HepG2 (cell line): ENCODE results near the gene PSMB2. TPM values are rescaled to one million over a fixed set of nuclear protein-coding genes. Genes with fewer than 3 reads are reported as not detected.

Experiments
- AHR ChIP-seq: IDR thresholded peaks from 2 replicates; pipeline ENCODE4 v1.6.1; 2018; ENCODE audit warnings: missing genetic modification reagents, missing compliant biosample characterization
- ATRX ChIP-seq: sonication (generic); formaldehyde crosslinking; IDR thresholded peaks from 2 replicates; pipeline ENCODE4 v1.4.0; 2020; ENCODE audit warnings: missing genetic modification reagents, borderline replicate concordance
- KAT7 ChIP-seq: IDR thresholded peaks from 2 replicates; pipeline ENCODE4 v1.6.1; 2018; ENCODE audit warnings: borderline replicate concordance, missing compliant biosample characterization
- KLF13 ChIP-seq: sonication (generic); formaldehyde crosslinking; IDR thresholded peaks from 2 replicates; pipeline ENCODE4 v1.4.0; 2020; ENCODE audit warnings: mild to moderate bottlenecking, missing genetic modification reagents
- KMT2B ChIP-seq: IDR thresholded peaks from 2 replicates; pipeline ENCODE4 v1.6.1; 2016; ENCODE audit warnings: missing genetic modification reagents, missing compliant biosample characterization
- MAFG ChIP-seq: sonication (generic); formaldehyde crosslinking; IDR thresholded peaks from 2 replicates; pipeline ENCODE4 v1.5.1; 2020; ENCODE audit warnings: mild to moderate bottlenecking, missing genetic modification reagents
- MEF2D ChIP-seq: sonication (generic); formaldehyde crosslinking; IDR thresholded peaks from 2 replicates; pipeline ENCODE4 v1.5.1; 2020; ENCODE audit warnings: mild to moderate bottlenecking, missing genetic modification reagents
- NAIF1 ChIP-seq: sonication (generic); formaldehyde crosslinking; IDR thresholded peaks from 2 replicates; pipeline ENCODE4 v1.5.0; 2020; ENCODE audit warnings: mild to moderate bottlenecking, missing genetic modification reagents, borderline replicate concordance
- PLSCR1 ChIP-seq: sonication (generic); formaldehyde crosslinking; IDR thresholded peaks from 2 replicates; pipeline ENCODE4 v1.5.0; 2020; ENCODE audit warnings: missing genetic modification reagents, mild to moderate bottlenecking, borderline replicate concordance
- POGK ChIP-seq: sonication (generic); formaldehyde crosslinking; conservative IDR thresholded peaks from 2 replicates; pipeline ENCODE4 v1.8.0; 2022; ENCODE audit warnings: mild to moderate bottlenecking, moderate library complexity, missing genetic modification reagents
- PPARG ChIP-seq: conservative IDR thresholded peaks from 2 replicates; pipeline ENCODE4 v1.6.1; 2016; ENCODE audit warnings: missing biosample characterization, missing genetic modification reagents
- PREB ChIP-seq: sonication (generic); formaldehyde crosslinking; IDR thresholded peaks from 2 replicates; pipeline ENCODE4 v1.4.0; 2020; ENCODE audit warnings: missing genetic modification reagents
- SMAD9 ChIP-seq: sonication (generic); formaldehyde crosslinking; IDR thresholded peaks from 2 replicates; pipeline ENCODE4 v1.5.1; 2020; ENCODE audit warnings: mild to moderate bottlenecking, missing genetic modification reagents
- SRSF4 ChIP-seq: fragments of 200-400 bp; formaldehyde crosslinking; IDR thresholded peaks from one replicate; pipeline ENCODE4 v1.6.1; 2018; ENCODE audit warnings: mild to moderate bottlenecking, low read depth, low read length, moderate library complexity; ENCODE audit not compliant: poor library complexity, severe bottlenecking
- TBX2 ChIP-seq: sonication (generic); formaldehyde crosslinking; IDR thresholded peaks from 2 replicates; pipeline ENCODE4 v1.5.0; 2020; ENCODE audit warnings: missing genetic modification reagents, mild to moderate bottlenecking, borderline replicate concordance
- ZHX1 ChIP-seq: sonication (generic); formaldehyde crosslinking; IDR thresholded peaks from 2 replicates; pipeline ENCODE4 v1.8.1; 2022; ENCODE audit warnings: low read depth, mild to moderate bottlenecking, missing genetic modification reagents
- ZKSCAN5 ChIP-seq: sonication (generic); formaldehyde crosslinking; IDR thresholded peaks from 2 replicates; pipeline ENCODE4 v1.5.1; 2020; ENCODE audit warnings: mild to moderate bottlenecking, missing genetic modification reagents
- ZMAT5 ChIP-seq: sonication (generic); formaldehyde crosslinking; IDR thresholded peaks from 2 replicates; pipeline ENCODE4 v1.5.0; 2020; ENCODE audit warnings: mild to moderate bottlenecking, low read depth, missing genetic modification reagents, borderline replicate concordance
- ZNF292 ChIP-seq: sonication (generic); formaldehyde crosslinking; IDR thresholded peaks from 2 replicates; pipeline ENCODE4 v1.8.1; 2022; ENCODE audit warnings: mild to moderate bottlenecking, low read depth, missing genetic modification reagents, borderline replicate concordance
- ZNF3 ChIP-seq: IDR thresholded peaks from 2 replicates; pipeline ENCODE4 v1.7.0; 2017; ENCODE audit warnings: inconsistent platforms
- ZNF629 ChIP-seq: sonication (generic); formaldehyde crosslinking; conservative IDR thresholded peaks from 2 replicates; pipeline ENCODE4 v1.5.0; 2020; ENCODE audit warnings: missing genetic modification reagents
- ZNF773 ChIP-seq: sonication (generic); formaldehyde crosslinking; IDR thresholded peaks from 2 replicates; pipeline ENCODE4 v1.4.0; 2020; ENCODE audit warnings: missing genetic modification reagents, borderline replicate concordance
- polyA plus RNA-seq, 8 experiments: library from polyadenylated mRNA; depleted of rRNA in 3 of 8; stranded (reverse) in 7 of 8; unstranded in 1 of 8; fragments of >200 nt; fragmentation: Illumina TruSeq in 4 of 8; extraction: Trizol in 4 of 8; gene quantifications; 2 replicates each; pipeline versions ENCODE4 v1.2.1 to v1.2.3, GENCODE V29; 2011 to 2016; ENCODE audit warnings: low read depth in 4 of 8, missing spikeins in 1 of 8, mixed read lengths in 1 of 8; ENCODE audit not compliant: insufficient read depth in 1 of 8
- total RNA-seq, 5 experiments: library from RNA; depleted of rRNA; stranded (reverse); fragments of >200 nt; fragmentation: Illumina TruSeq; extraction: Trizol; gene quantifications; 2 replicates each; pipeline ENCODE4 v1.2.3, GENCODE V29; 2016; ENCODE audit warnings: low read depth in 1 of 5

The PSMB2 gene
- total and polyA plus RNA-seq, 2 of the 13 experiments (the other 11 are each of a cell fraction or from before 2014, with no cell fraction given) = 60.6 to 62.2 TPM

- TF ChIP-seq ZNF629 (no peak), PPARG (CRISPR knock-in tag) (no peak), ZMAT5 (CRISPR knock-in tag) (no peak), KLF13 (CRISPR knock-in tag) (no peak), ZHX1 (CRISPR knock-in tag) (peak; percentile 72; the same call in 1 of the 2 replicates), AHR (peak; percentile 19), KAT7 (CRISPR knock-in tag) (peak; percentile 78; the same call in 1 of the 2 replicates), ZNF3 (CRISPR knock-in tag) (no peak), ZKSCAN5 (CRISPR knock-in tag) (peak; percentile 65; the same call in 1 of the 2 replicates), NAIF1 (CRISPR knock-in tag) (peak; percentile 37; the same call in 1 of the 2 replicates), SRSF4 (no peak), ZNF773 (CRISPR knock-in tag) (no peak), ZNF292 (CRISPR knock-in tag) (peak; percentile 89), PREB (CRISPR knock-in tag) (no peak), PLSCR1 (CRISPR knock-in tag) (no peak), SMAD9 (no peak), MAFG (no peak), TBX2 (peak; percentile 75; the same call in 1 of the 2 replicates), KMT2B (CRISPR knock-in tag) (peak; percentile 99), MEF2D (peak; percentile 74), POGK (CRISPR knock-in tag) (0 out of 2 replicates have a peak, but pooled peaks have one; percentile 43), ATRX (CRISPR knock-in tag) (no peak)
Observed at GRCh38 chr1:35641233-35641866, at the start of gene PSMB2 (continued).
